Stromal cell of bone marrow (primary cell): ENCODE results near the gene PHACTR3.
"Not testable (repeated sequence)": the region's sequence is repeated elsewhere in the genome, so short reads cannot be mapped to it uniquely, and the experiment has no call there.

Experiments
- DNase-seq: peaks from one replicate; pipeline ENCODE4 v3.0.0-alpha.2; 2012; ENCODE audit warnings: low read depth

Gene PHACTR3

DNA sequence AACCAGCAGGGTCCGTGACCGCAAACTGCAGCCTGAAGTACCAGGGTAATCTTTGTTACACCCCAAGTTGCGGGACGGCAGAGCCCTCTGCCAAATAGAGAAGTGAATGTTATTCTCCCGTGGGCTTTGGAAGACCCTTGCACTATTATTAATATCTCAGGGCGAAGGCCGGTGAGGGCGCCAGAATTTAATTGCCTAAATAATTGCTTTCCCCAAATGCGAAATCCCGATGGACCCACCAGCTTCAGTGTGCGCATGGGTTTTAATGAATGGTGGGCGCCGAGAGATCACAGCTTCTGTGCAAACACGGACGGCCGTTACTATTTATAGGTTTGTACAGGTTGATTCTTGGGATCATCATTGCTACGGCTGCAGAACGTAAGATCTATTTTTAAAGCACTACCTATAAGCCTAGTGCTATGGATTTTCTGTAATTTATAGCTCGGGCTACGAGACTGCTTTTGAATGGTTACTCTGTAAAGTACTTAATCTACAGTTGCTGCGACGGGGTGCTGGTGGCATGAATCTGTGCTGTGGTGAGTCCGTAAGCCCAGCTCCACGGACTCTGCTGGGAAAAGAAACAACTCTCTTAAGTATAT lies 15.2 kb upstream of the PHACTR3 start:
- DNase-seq, result no peak

DNA sequence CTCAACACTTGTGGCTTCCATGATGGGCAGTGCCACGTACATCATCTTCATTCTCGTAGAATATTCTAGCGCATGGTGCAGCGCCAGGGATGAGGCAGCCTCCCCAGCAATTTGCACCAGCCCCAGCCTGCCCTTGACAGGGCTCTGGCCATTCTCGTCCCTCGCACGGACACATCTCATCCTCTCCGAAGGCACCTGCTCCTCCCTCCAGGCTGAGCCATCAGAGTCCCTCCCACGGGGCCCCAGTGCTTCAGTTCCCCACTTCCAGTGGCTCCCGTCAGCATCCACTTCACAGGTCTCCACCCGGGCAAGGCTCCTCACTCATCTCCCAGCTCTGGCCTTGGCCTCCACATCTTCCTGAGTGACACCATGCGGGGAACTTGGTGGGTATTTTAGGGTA lies 13.3 kb upstream of the PHACTR3 start:
- no peak for DNase-seq

DNA sequence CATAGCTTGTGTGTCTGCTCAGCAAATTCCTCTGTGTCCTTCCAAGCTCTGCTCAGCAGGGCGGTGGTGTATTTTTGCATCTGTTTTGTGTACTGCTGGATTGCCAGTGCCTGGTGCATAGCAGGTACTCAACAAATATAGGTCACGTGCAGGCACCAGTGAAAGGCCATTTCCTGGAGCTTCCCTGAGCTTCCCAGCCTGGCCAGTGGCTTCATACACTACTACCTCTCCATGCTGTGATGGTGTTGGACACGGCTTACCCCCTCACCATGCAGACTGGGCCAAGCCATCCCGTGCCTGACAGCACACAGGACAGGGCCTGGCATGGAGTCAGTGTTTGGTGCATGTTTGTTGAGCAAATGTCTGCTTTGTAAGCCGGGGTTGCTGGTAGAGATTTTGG lies 7.7 kb upstream of the PHACTR3 start:
- no peak for DNase-seq

DNA sequence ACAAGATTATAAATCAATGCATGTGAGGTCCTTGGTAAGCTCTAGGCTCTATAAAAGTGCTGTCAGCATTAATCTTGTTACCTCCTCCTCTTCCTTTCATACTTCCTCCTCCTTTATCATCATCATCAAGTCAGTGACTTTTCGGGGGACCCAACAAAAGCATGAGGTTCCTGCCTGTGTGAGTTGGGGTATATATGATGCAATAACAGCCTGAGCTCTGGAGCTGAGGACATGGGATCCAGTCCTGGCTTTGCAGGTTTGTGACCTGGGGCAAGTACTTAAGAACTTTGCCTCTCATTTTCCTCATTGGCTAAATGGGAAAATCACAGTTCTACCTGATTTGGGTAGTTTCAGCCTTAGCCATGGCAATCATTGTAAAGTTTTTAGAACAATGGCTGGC lies 7.1 kb upstream of the PHACTR3 start:
- no peak for DNase-seq

DNA sequence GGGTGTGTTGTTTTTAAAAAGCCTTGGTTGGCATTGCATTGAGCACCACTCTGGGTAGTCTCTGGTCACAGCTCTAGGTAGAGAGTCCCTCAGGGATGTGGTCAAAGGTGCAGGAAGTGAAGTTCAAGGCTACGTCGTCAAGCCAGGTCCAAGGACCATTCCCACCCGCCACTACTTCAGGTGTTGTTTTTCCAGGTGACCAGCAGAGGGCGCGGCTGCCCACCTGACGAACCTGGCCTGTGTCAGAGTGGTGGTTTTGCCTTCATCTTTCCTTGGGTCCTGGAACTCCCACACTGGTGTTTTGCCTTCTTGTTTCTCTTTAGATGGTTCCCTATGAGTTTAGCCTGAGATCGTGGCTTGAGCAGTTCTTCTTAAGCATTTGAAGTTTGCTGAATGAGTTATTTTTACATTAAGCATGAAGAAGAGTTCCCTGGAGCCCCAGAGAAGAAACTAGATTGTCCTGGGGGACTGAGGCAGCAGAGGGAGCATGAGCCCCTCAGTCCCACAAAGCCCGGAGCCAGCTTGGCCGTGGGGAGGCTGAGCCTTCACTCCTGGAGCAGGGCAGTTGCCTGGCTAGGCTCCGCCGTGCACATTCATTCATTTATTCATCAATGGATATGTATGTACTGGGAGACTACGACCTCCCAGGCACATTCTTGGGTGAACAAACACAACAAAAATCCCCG lies 5.6 kb upstream of the PHACTR3 start:
- no peak for DNase-seq

DNA sequence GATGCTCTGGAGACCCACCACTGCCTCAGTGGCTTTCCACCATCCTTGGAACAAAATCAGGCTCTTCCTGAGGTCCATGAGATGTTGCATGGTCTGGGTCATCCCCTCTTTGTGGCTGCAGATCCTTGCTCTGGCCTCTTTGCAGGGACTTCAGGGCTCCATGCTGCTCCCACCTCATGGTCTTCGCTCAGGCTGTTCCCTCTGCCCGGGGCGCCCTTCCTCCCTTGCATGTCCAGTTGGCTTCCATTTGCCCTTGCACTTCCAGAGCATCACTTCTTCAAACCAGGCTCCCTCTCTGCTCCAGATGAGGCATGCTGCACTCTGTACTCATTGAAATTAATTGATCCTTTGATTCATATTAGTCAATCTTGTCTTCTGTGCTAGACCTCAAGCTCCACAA lies 4.4 kb upstream of the PHACTR3 start:
- DNase-seq, result no peak

DNA sequence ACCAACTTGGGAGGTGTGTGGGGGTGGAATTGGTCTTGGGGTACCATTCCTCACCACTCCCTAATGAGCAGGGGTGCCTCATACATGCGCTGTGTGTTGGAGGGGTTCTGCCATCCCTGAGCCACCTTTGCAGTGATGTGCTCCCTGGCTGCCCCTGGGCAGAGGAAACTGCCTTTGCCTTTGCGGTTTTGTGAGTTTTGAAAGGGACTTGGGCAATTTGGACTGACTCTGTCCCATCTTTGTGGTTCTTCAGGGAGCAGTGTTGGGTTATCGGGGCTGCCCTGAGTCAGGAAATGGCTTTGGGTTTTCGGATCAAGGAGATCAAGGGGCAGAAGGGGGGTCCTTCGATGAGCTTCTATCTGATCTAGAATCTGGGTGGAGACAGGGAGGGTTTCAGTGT lies 3.9 kb upstream of the PHACTR3 start:
- no peak for DNase-seq

DNA sequence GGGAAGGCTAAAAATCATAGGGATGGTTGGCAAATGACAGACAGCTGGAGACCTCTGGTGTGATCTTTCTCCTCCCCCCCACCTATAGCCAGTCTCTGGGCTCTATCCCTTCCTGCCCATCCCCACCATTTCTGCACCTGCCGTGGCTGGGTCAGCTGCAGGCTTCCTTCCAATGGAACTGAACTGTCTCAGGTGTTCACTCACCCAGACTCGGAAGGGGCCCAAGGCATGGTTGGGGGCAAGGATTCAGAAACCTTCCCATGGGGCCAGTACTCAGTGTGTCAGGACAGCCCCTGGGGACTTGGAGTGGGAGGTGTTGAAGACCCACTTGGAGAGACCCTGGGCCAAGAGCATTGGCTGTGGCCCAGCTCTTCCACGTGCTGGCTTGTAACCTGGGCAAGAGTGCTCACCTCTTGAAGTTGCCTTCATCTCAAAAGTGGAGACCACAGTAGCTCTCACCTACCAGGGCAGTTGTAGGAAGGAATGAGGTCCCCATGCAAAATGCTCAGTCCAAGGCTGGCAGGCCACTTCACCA lies 1.7 kb upstream of the PHACTR3 start:
- DNase-seq, result no peak

DNA sequence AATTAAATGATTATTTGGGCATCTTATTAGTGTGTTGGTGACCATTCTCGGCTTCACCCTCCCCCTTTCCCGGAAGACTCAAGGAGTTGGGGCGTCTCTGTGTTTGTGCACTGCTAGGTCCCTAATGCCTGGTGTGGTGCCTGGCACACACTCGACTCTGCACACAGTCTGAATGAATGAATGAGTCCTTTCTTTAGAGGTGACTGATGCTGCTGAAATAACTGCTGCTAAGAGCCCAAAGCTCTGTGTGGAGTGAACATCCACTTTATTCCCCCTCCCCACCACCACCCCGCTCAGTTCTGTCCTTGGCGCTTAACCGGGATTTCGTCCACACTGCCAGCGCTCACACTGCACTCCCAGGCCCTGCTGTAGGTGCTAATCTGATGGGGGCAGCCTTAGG lies 1.2 kb upstream of the PHACTR3 start:
- no peak for DNase-seq

DNA sequence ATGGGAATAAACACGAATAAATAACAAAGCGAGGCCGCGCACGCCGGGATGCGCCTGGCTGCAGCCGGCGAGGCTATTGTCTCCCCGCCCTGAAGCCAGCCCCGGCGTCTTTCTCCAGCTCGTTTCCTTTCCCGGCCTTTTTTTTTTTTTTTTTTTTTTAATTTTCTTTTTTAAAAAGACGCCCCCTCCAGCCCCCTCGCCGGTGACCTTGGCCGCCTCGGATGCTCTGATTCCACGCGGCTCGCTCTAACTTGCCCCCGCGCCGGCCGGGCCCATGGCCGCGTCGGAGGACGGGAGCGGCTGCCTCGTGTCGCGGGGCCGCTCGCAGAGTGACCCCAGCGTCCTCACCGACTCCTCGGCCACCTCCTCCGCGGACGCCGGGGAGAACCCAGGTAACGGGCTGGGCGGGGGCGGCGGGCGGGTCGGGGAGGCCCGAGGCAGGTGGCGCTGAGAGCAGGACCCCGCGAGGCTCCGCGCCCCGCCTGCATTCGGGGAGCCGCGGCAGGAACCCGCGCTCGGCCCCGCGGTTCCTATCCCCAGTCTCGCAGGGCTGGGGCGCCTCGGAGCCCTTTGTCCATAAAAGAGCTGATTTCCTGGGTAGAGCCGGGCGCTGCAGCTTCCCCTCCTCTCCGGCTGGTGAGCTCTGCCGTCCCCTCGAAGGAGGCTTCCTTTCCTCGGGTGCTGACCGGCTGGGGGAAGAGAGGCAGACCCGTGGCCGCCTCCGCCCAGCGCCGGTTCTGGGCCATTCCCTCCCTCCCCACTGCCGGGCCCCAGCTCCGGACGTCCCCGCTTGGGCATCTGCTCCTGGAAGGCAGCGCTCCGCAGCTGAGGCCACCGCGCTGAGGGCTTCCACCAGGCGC lies 631 bp downstream of the PHACTR3 start:
- no peak for DNase-seq

DNA sequence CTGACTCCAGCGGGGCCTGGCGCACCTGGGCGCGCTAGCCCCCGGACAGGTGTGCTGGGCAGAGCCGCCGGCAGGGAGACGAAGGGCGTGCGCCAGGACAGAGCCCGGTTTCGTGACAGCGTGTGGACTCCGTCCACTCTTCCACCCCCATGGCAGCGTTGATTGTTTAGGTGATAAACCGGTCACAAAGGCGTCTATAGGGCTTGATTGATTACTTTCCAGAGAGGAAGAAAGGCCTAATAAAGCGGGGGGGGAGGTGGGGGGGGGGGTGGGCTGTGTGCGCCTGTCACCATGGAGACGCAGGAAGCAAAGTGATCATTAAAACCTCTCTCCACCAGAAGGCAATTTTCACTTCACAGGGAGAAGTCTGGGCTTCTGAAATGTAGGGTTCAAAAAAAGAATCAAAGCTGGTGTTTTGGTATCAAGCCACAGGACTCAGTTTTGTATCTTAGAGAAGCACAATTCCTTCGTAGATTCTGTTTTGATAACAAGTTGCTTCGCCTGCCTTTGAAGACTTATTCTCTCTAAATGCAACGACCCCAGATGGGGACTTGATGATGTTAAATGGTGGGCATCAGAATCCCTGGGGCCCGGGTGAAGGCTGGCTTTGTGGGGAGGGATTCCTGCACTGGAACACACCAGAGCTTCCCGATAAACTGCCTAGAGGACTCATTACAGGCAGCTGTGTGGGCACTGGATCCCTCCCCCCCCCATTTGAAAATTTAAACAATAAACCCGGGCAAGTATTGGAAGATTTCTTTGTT lies 1.4 kb downstream of the PHACTR3 start:
- no peak for DNase-seq

DNA sequence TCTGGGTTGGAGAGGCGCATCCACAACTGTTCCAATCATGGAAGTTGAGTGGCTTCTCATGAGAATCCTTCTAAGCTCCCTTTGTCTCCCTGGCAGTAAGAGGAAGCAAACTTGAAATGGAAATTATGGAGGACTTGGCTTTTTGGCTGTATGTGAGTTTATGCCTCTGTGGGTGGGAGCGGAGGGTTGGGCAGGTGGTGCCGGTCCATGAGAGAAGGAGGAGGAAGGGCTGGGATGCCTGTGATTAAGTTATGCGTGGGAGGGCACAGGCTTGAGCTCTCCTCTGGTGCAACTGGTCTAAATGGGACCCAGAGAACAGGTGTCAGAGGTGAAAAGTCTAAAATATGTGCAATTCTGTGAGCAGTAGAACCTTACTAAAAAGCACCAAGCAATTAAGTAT lies 2.2 kb downstream of the PHACTR3 start:
- no peak for DNase-seq

DNA sequence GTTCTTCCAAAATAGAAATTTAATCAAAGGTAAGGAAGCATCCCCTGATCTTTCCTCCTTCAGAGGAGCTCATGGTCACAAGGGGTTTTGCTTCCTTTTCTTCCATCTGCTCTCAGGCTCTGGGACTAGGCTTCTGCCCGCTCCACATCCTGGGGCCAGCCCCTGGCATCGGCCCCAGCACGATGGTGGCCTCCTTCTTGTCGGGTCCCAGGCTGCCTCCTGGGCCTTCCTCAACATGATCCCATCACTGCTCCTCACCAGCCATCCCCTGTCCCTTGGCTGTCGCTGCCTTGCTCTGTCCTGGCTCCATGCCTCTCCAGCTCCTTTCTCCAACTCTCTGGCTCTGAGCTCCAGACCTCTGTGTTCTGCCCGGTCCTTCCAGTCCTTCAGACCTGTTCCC lies 4.1 kb downstream of the PHACTR3 start:
- no peak for DNase-seq

DNA sequence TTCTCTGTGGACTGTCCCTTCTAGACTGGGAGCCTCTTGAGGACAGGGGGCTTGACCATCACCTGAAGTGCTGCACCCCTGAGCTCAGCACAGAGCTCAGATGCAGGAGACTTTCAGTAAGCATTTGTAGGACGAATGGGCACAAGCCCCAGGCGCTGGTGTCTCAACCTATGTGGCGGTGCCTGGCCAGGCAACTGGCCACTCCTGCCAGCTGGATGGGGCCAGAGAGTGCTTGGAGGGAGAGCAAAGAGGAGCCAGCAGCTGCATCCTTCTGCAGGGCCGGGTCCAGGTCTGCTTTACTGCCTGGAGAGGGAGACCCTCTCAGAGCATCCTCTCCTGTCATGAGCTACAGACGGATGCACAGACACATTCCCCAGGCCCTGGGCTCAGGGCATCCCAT lies 4.5 kb downstream of the PHACTR3 start:
- no peak for DNase-seq

DNA sequence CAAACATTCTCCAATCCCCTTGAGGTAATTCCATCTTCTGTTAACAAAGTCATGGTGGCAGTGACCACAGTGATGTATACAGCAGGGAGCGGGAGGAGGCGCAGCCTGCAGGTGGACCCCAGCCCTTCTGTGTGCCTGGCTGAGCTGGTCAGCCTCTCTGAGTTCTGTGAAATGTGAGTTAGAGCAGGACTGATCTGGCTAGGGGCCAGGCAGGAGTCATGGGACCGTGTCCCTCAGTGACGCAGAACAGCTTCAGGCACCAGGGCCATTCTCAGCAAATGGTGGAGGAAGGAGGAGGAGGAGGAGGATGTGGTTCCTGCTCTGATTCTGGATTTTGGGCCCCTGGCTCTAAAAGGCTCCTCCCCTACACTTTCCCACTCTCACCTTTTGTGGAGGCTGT lies 6.9 kb downstream of the PHACTR3 start:
- no peak for DNase-seq

DNA sequence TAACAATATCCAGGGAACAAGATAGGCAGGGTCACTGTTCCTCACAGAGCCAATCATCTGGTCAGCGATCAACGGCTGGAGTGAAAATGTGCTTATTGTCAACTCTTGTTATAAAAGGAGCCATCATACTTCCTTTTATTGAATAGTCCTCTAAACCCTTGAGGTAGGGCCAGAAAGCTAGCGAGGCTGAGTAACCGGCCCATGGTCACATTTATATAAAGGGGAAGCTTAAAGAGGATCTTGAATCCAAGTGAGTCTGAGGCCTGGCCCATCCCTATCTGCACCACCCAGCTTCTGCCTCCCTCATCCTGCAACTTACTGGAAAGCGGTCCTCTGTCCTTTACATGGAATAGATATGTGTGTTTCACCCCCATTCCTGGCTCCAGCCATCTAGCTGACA lies 9.5 kb downstream of the PHACTR3 start:
- DNase-seq, result no peak

DNA sequence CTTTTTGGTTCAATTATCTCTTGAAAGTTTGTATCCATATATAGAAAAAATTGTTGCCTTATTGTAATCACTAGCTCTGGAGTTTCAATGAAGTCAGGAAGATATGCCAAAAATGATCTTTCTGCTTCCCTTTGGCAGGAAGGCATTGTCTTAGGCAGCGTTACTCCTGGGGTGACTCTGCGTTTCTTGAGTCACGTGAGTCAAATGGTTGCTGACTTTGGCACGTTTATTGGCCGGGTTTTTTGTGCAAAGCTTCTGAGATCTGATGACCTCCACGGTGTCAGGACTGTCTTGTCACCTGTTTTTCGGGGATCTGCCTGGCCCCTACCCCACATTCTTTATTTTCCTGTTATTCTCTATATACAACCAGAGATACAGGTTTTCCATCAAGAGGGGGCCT lies 10.4 kb downstream of the PHACTR3 start:
- DNase-seq, result no peak

DNA sequence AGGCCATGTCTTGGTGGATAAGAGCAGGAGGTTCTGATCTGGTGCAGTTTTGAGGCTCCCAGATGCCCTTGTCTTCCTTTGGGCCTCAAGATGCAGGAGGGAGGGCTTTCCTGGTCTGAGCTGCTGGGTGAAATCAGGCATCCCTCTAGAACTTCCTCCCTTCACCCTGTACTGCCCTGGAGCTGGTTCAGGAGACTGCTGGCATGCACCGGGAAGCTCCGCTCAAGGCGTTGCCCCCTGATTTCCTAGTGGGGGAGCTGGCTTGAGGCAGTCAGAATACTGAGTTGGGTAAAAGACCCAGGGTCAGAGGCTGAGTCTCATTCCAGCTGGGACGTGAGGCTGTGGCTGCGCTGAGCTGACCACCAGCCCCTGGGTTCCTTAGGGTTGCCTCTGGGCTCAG lies 12.0 kb downstream of the PHACTR3 start:
- DNase-seq, result no peak

DNA sequence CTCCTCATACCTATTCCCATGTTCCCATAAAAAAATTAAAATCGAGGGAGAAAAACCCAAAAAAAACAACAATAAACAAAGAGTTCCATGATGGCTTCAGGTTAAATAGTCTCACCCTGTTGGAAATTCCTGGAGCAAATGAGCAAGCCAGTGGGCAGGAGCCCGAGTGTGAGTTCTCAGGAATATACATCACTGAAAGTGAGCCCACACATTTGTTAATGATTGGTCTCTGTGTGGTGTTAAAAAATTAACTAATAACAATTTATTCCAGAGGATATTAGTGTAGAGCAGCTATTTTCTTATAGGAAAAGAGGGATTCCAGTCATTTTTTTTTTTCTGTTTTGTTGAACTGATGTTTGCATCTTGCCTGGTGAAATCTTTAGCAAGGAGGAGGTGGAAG lies 12.9 kb downstream of the PHACTR3 start:
- DNase-seq, result no peak

DNA sequence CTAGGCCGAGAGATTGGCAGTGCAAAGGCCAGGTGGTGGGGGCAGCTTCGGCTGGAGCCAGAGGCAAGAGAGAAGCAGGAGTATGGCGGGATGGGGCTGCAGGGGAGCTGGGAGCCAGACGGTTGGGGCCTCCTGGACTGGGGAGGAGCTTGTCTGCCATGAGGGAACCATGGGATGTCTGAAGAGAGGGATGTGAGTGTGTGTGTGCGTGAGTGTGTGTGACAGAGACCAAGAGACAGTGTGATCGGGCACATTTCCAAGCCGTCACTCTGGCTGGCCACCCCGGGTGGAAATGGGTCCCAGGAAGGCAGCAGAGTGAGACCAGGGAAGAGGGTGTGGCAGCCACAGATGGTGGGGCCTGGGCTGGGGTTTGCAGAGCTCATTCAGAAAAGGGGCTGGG lies 13.8 kb downstream of the PHACTR3 start:
- no peak for DNase-seq

DNA sequence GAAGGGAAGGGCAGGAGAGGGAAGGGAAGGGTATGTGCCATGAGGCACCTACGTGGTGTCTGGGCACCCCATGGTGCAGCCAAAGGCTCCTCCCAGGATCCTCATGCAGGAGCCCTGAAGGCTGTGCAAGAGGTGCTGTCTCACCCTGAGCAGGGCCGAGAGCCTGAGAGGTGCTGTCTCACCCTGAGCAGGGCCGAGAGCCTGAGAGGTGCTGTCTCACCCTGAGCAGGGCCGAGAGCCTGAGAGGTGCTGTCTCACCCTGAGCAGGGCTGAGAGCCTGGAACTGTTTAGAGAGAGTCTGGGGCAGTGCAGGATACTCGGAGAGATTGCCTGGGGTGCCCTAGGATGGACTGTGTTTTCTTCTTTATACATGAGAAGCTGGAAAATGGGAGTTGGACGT lies 14.2 kb downstream of the PHACTR3 start:
- DNase-seq, result not testable (repeated sequence)

DNA sequence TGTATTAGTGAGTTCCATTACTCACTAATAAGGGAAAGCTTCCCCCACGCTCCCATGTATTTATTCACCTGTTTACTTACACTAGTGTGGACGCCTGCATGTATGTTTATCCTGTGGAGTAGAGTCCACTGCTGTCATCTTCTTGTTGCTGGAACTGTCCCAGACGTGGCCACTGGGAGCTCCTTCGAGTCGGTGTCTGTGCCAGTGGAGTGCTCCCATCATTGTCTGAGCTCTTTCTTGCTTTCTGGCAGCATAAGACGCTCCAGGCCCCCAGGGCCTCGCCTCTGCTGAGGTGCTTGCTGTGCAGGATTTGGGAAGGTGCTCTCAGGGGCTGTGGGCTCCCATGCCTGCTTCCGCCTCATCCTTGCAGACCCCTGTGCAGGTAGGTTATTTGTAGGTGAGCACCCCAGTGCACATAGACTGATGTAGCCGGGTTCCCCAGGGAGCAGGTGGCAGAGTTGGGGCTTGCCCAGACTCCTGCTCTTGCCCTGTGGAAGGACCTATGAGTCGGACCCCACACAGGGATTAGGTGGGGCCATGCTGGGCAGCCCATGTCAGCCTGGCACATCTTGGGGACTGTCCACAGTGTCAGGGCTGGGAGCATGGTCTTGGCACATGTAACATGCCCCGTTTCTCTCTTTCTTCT lies 16.6 kb downstream of the PHACTR3 start:
- DNase-seq, result no peak
